CD4-positive, alpha-beta T cell treated with Interferon alpha-2 for 1 hour (primary cell): ENCODE results near the gene LCTL.

ENCODE experiments used
- DNase-seq, 2 donors: peaks; one replicate each; pipeline ENCODE4 v3.0.0-alpha.2; 2020 to 2022

LCTL gene

GRCh38 chr15:66498501-66499386, 67.1 kb downstream of the LCTL start:
- peak in 1 of 2 donors; percentile 69 for DNase-seq
